IPS-15b (cell line): ENCODE data around the gene IFIT3.
"Not testable (repeated sequence)": the region's sequence is repeated elsewhere in the genome, so short reads cannot be mapped to it uniquely, and the experiment has no call there.

ENCODE experiments used
- H3K27me3 ChIP-seq: one replicate; pipeline ENCODE4 v1.6.1; 2013; ENCODE audit warnings: low read length; ENCODE audit not compliant: control insufficient read depth, insufficient read depth
- H3K36me3 ChIP-seq: one replicate; pipeline ENCODE4 v1.6.1; 2013; ENCODE audit warnings: low read length; ENCODE audit not compliant: control insufficient read depth, insufficient read depth
- H3K4me1 ChIP-seq: one replicate; pipeline ENCODE4 v1.6.1; 2013; ENCODE audit warnings: mild to moderate bottlenecking, low read length; ENCODE audit not compliant: control insufficient read depth, insufficient read depth
- H3K4me3 ChIP-seq: one replicate; pipeline ENCODE4 v1.5.1; 2013; ENCODE audit warnings: low read depth, low read length
- H3K9ac ChIP-seq: one replicate; pipeline ENCODE4 v1.6.1; 2013; ENCODE audit warnings: low read depth, mild to moderate bottlenecking, low read length
- H3K9me3 ChIP-seq: one replicate; pipeline ENCODE4 v1.6.1; 2013; ENCODE audit warnings: mild to moderate bottlenecking, low read length; ENCODE audit not compliant: control insufficient read depth, insufficient read depth

IFIT3 gene

GRCh38 chr10:89325856-89326255 lies 1.9 kb upstream of the IFIT3 start:
- H3K4me1 ChIP-seq: peaks cover 15% of the 10 kb centered on the region
- not testable (repeated sequence) for H3K36me3 ChIP-seq, H3K27me3 ChIP-seq, H3K9ac ChIP-seq, H3K4me3 ChIP-seq, H3K9me3 ChIP-seq

- peaks cover 25% of the 10 kb centered on the region for H3K4me1 ChIP-seq
- H3K9me3 ChIP-seq: no peaks in the 10 kb centered on the region
- H3K4me3 ChIP-seq: no peak overlapping the region
- H3K9ac ChIP-seq: no peak overlapping the region
- H3K27me3 ChIP-seq: no peaks in the 10 kb centered on the region
- H3K36me3 ChIP-seq: no peaks in the 10 kb centered on the region
Observed at GRCh38 chr10:89329151-89329550, 1.4 kb downstream of the IFIT3 start.

- not testable (repeated sequence) for H3K36me3 ChIP-seq, H3K27me3 ChIP-seq, H3K4me3 ChIP-seq, H3K9me3 ChIP-seq, H3K9ac ChIP-seq
- H3K4me1 ChIP-seq: peaks cover 25% of the 10 kb centered on the region
Observed at GRCh38 chr10:89330014-89330413, 2.2 kb downstream of the IFIT3 start.

GRCh38 chr10:89330537-89331212 lies 2.9 kb downstream of the IFIT3 start:
- Histone ChIP-seq H3K27me3 (no peaks in the 10 kb centered on the region), H3K36me3 (no peaks in the 10 kb centered on the region), H3K4me3 (no peak overlapping the region), H3K9me3 (no peaks in the 10 kb centered on the region), H3K9ac (no peak overlapping the region), H3K4me1 (peaks cover 25% of the 10 kb centered on the region)

- not testable (repeated sequence) for H3K9ac ChIP-seq, H3K9me3 ChIP-seq
Observed at GRCh38 chr10:89331487-89332122, 3.8 kb downstream of the IFIT3 start.

GRCh38 chr10:89332123-89332633 lies 4.4 kb downstream of the IFIT3 start:
- Histone ChIP-seq H3K27me3 (no peaks in the 10 kb centered on the region), H3K9me3 (no peaks in the 10 kb centered on the region), H3K4me3 (no peak overlapping the region), H3K9ac (no peak overlapping the region), H3K4me1 (peaks cover 24% of the 10 kb centered on the region), H3K36me3 (no peaks in the 10 kb centered on the region)

More at GRCh38 chr10:89331487-89332122, 3.8 kb downstream of the IFIT3 start:
- not testable (repeated sequence) for H3K4me3 ChIP-seq, H3K36me3 ChIP-seq, H3K27me3 ChIP-seq
- peaks cover 25% of the 10 kb centered on the region for H3K4me1 ChIP-seq

- Histone ChIP-seq H3K9ac (no peak overlapping the region), H3K4me1 (peaks cover 11% of the 10 kb centered on the region), H3K9me3 (no peaks in the 10 kb centered on the region), H3K4me3 (no peak overlapping the region), H3K36me3 (no peaks in the 10 kb centered on the region), H3K27me3 (no peaks in the 10 kb centered on the region)
Observed at GRCh38 chr10:89335226-89335625, 7.4 kb downstream of the IFIT3 start.

- Histone ChIP-seq H3K36me3 (no peaks in the 10 kb centered on the region), H3K4me1 (peaks cover 11% of the 10 kb centered on the region), H3K4me3 (no peak overlapping the region), H3K9me3 (no peaks in the 10 kb centered on the region), H3K9ac (no peak overlapping the region), H3K27me3 (no peaks in the 10 kb centered on the region)
Observed at GRCh38 chr10:89336241-89336640, 8.4 kb downstream of the IFIT3 start.

- Histone ChIP-seq H3K4me3 (no peak overlapping the region), H3K27me3 (no peaks in the 10 kb centered on the region), H3K4me1 (peaks cover 13% of the 10 kb centered on the region), H3K9ac (no peak overlapping the region), H3K9me3 (no peaks in the 10 kb centered on the region), H3K36me3 (no peaks in the 10 kb centered on the region)
Observed at GRCh38 chr10:89337484-89337883, 9.7 kb downstream of the IFIT3 start.

GRCh38 chr10:89338713-89339112 lies 10.9 kb downstream of the IFIT3 start:
- no peak overlapping the region for H3K9ac ChIP-seq
- H3K36me3 ChIP-seq: no peaks in the 10 kb centered on the region
- no peaks in the 10 kb centered on the region for H3K27me3 ChIP-seq
- peaks cover 8% of the 10 kb centered on the region for H3K4me1 ChIP-seq
- H3K4me3 ChIP-seq: no peak overlapping the region
- no peaks in the 10 kb centered on the region for H3K9me3 ChIP-seq

GRCh38 chr10:89339875-89340274 lies 12.1 kb downstream of the IFIT3 start:
- Histone ChIP-seq H3K27me3 (no peaks in the 10 kb centered on the region), H3K4me1 (peaks cover 3% of the 10 kb centered on the region), H3K9ac (no peak overlapping the region), H3K4me3 (no peak overlapping the region), H3K36me3 (no peaks in the 10 kb centered on the region), H3K9me3 (no peaks in the 10 kb centered on the region)

GRCh38 chr10:89341649-89342048 lies 13.9 kb downstream of the IFIT3 start:
- H3K4me3 ChIP-seq: no peak overlapping the region
- no peak overlapping the region for H3K9ac ChIP-seq

More at GRCh38 chr10:89341649-89342048, 13.9 kb downstream of the IFIT3 start:
- Histone ChIP-seq H3K36me3 (no peaks in the 10 kb centered on the region), H3K27me3 (no peaks in the 10 kb centered on the region), H3K9me3 (no peaks in the 10 kb centered on the region), H3K4me1 (peaks cover 13% of the 10 kb centered on the region)
